Middle frontal gyrus (tissue), 1 donor: ENCODE data around the gene APOL1.
A peak's percentile ranks its signal among the peaks of the same experiment; 100 is the strongest.
"Not testable (repeated sequence)": the region's sequence is repeated elsewhere in the genome, so short reads cannot be mapped to it uniquely, and the experiment has no call there.

Experiments
- DNase-seq: peaks from one replicate; pipeline ENCODE4 v3.0.0-alpha.2; 2015; ENCODE audit warnings: low spot score; ENCODE audit errors: extremely low spot score

Gene APOL1

DNA sequence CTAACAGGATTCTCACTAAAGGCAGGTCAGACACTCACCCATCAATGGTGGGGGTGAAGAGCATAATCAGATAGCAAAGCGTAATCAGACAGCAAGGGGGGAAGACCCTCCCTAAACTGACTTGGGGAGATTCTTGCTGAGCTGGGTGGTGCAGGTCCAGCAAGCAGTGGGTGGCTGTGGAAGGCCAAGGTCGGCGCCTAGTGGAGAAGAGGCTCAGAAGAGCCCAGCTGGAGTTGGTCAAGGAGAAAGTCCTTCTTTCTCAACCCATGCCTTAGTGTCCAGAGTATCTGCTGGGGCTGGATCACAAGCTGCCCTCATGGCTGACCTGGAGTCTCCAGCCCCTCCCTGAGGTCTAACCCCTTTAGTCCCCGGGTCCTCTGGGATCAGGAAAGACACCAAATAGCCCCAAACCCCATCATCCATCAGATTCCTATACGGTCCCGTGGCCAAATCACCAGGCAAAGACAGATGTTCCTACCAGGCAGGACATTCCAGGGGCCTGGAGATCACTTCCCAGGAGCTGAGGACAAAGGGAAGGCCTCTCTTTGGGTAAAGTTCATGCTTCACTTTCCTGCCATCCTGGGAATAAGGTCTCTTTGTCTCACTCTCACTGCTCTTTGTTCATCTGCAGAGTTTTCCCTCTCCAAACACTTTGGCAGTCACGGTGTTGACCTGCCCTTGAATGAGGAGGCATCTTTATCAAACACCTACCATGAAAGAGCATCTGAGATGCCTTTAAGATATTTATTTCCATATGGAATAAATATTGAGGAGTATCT is 11.1 kb downstream of the APOL1 start:
- DNase-seq, result not testable (repeated sequence)

DNA sequence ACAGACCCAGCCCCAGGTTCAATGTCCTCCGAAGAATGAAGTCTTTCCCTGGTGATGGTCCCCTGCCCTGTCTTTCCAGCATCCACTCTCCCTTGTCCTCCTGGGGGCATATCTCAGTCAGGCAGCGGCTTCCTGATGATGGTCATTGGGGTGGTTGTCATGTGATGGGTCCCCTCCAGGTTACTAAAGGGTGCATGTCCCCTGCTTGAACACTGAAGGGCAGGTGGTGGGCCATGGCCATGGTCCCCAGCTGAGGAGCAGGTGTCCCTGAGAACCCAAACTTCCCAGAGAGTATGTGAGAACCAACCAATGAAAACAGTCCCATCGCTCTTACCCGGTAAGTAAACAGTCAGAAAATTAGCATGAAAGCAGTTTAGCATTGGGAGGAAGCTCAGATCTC is 14.1 kb downstream of the APOL1 start:
- no peak for DNase-seq

- DNase-seq, result no peak
Measured at GRCh38 chr22:36267896-36268485, 15.1 kb downstream of the APOL1 start.

- DNase-seq, result not testable (repeated sequence)
Measured at GRCh38 chr22:36271231-36271630, 18.3 kb downstream of the APOL1 start.

- DNase-seq, result not testable (repeated sequence)
Measured at GRCh38 chr22:36271951-36272350, 19.0 kb downstream of the APOL1 start.

DNA sequence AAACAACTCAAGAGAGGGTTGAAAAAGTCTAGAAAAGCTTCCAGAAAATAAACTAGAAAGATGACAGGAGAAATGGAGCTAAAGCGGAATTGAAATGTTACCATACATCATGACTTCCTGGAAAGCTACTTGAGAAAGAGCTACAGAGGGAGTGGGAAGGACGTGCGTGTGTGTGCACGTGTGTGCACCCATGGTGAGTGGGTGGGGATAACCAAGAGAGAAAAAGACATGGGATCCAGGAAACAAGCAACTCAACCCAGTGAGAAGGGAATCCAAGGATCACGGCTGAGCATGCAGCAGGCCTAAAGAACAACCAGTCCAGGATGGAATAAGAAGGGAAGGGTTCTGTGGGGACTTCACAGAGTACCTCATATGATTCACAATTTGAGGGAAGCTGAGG is 21.6 kb downstream of the APOL1 start:
- no peak for DNase-seq

GRCh38 chr22:36277482-36278291 is 24.8 kb downstream of the APOL1 start:
- DNase-seq, result no peak

DNA sequence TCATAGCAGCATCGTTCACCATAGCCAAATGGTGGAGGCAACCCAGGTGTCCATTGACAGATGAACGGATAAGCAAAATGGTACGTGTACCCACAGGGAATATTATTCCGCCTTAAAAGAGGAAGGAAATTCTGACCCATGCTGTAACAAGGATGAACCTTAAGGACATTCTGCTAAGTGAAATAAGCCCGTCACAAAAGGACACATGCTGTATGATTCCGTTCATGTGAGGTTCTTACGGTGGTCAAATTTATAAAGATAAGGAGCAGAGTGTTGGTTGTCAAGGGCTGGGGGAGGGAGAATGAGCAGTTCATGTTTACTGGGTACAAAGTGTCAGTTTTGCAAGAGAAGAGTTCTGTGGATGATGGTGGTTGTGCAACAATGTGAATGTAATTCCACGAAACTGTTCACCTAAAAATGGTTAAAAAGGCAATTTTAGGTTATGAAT is 26.3 kb downstream of the APOL1 start:
- DNase-seq, result no peak

- DNase-seq, result no peak
Measured at GRCh38 chr22:36280379-36280778, 27.4 kb downstream of the APOL1 start.

- DNase-seq, result no peak
Measured at GRCh38 chr22:36281781-36282327, 28.9 kb downstream of the APOL1 start.

DNA sequence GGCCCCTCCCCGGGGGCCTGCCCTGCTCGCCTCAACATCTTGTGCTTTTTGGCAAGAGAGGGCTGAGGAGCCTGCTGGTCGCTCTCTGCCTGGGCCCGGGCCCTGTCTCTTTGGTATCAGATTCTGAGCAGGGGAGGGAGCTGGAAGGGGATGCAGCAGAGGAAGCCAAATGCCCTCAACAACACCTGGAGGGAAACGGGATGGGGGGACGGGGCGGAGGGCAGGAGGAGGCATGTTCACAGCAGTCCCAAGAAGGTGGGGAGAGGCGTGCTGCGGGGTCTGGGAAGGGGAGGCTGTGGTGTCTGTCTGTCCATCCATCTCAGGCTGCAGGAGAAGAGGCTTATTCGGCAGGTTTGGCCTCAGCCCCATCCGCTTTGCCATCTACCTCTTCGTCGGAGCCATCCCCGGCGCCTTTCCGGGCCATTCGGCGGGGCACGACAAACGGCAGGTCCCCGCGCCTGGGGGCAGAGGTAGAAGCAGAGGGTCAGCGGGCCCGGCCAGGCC is 29.4 kb downstream of the APOL1 start:
- no peak for DNase-seq

GRCh38 chr22:36284171-36284571 is 31.2 kb downstream of the APOL1 start:
- DNase-seq, result no peak

DNA sequence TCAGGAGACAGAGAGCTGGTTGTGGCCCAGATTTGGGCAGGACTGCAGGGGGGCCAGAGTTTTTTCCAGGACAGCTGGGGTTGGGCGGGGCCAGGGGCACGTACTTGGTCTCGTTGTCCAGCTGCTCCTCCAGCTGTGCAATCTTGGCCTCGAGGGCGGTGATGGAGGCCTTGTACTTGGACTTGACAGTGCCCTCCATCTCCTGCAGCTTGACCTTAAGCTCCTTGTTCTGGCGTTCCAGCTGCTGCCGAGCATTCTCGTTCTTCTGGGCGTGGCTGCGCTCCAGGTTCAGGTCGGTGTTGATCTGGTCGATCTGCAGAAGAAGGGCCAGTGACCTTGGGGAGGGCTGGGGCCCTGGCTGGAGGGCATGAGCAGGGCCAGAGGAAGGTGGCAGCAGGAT is 32.1 kb downstream of the APOL1 start:
- DNase-seq, result no peak

- DNase-seq, result no peak
Measured at GRCh38 chr22:36285545-36285944, 32.6 kb downstream of the APOL1 start.

DNA sequence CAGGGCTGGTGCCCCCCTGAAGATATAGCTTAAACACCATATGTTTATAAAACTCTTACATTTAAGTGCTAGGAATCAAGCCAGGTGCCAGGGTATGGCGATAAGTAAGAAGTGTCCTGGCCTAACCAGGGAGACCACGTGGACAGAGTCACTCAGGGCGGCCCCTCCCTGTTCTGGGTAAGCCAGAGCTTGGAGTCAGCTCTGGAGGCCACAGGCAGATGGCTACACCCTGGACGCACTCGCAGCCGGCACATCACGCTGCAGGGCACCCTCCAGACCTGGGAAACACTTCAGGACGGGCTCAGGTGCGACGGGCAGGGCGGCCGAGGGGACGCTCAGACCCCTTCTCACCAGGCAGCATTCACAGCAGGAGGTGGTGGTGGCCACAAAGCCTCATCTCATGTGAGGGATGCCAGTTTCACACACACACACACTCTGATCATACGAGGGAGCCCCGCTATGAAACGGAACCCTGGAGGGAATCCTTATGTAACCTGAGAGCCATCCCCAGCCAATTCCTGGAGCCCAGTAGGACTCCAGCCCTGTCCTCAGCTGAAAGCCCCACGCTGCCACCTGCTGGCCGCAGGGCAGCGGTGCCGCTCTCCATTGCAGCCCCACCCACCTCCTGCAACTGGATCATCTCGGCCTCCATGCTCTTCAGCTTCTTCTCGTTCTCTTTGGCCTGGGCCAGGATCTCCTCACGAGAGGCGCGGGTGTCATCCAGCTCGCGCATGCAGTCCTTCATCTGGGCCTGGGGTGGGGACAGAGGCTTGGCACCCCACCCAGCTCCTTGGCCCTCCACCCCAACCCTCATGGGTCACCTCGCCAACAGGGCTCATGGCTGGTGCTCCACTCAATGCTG is 33.4 kb downstream of the APOL1 start:
- DNase-seq, result peak; percentile 66

DNA sequence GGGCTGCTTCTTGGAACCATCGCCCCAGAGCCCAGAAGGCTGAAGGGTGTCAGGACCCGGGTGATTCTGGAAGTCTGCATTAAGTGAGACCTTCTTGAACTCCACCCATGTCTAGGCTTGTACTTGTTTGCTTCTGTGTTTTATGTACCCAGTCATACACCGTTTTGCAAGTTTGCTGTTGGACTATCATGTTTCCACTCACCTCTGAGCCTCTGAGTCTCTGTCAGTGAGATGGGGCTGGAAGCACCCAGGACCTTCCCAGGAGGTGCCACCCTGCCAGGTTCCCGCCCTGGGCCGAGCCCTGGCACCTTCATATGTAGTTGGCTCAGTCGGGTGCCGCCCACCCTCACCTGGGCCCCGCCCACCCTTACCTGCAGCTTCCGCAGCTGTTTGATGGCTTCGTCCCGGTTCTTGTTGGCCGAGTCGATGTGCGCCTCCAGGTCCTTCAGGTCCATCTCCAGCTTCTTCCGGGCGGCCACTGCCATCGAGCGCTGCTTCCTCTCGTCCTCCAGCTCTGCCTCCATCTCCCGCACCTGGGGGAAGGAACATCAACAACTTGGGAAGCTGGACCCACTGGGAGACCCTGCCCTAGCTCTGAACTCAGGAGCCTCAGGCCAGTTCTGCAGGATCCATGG is 35.1 kb downstream of the APOL1 start:
- DNase-seq, result no peak

GRCh38 chr22:36288571-36289405 is 35.9 kb downstream of the APOL1 start:
- no peak for DNase-seq

DNA sequence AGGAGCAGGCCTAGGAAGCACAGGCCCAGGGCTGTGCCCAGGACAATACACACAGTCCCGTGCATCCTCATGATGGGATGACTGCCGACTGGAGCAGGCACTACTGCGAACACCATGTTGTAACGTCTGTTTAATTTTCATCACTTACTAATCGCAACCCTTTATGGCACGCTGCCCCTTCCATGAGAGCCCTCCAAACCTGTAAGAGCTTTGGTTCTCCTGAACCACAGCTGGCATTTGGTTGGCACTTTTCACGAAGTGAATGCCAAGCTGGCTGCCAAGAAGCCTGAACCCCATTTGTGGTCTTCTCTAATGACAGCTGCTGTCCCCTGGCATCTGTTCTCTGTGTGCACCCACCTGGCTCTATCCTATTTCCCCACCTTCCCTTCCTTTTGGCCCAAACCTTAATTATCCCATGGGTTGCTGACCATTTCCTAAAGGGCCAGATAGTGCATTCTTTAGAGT is 36.5 kb downstream of the APOL1 start:
- no peak for DNase-seq

GRCh38 chr22:36289948-36290371 is 37.0 kb downstream of the APOL1 start:
- DNase-seq, result not testable (repeated sequence)
